ENCODE measurements around the gene PAM. TPM values are rescaled to one million over a fixed set of nuclear protein-coding genes. Genes with fewer than 3 reads are reported as not detected.

PAM gene
- total RNA-seq, 2 experiments from 2014 or later, result 63.4 to 65.8 TPM

GRCh38 chr5:102818345-102818744 is 63.2 kb downstream of the PAM start:
- CTCF ChIA-PET, result no interaction called here
- Mint-ChIP-seq H3K4me1 (ENCODE audit: low read depth) (peaks cover 24% of the 10 kb centered on the region), H3K27ac (no peak overlapping the region), H3K36me3 (ENCODE audit: low read depth) (no peaks in the 10 kb centered on the region), H3K4me3 (no peak overlapping the region), H3K9me3 (no peaks in the 10 kb centered on the region), H3K27me3 (no peaks in the 10 kb centered on the region)
- TF ChIP-seq, protein P1, sequence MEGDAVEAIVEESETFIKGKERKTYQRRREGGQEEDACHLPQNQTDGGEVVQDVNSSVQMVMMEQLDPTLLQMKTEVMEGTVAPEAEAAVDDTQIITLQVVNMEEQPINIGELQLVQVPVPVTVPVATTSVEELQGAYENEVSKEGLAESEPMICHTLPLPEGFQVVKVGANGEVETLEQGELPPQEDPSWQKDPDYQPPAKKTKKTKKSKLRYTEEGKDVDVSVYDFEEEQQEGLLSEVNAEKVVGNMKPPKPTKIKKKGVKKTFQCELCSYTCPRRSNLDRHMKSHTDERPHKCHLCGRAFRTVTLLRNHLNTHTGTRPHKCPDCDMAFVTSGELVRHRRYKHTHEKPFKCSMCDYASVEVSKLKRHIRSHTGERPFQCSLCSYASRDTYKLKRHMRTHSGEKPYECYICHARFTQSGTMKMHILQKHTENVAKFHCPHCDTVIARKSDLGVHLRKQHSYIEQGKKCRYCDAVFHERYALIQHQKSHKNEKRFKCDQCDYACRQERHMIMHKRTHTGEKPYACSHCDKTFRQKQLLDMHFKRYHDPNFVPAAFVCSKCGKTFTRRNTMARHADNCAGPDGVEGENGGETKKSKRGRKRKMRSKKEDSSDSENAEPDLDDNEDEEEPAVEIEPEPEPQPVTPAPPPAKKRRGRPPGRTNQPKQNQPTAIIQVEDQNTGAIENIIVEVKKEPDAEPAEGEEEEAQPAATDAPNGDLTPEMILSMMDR (IDR thresholded peaks at IDR 0.05), result no peak
- intact Hi-C loops (cut with micrococcal nuclease), result no loop called here
- ATAC-seq (no peak), DNase-seq (no peak)
- POLR2A ChIA-PET, result no interaction called here

DNA sequence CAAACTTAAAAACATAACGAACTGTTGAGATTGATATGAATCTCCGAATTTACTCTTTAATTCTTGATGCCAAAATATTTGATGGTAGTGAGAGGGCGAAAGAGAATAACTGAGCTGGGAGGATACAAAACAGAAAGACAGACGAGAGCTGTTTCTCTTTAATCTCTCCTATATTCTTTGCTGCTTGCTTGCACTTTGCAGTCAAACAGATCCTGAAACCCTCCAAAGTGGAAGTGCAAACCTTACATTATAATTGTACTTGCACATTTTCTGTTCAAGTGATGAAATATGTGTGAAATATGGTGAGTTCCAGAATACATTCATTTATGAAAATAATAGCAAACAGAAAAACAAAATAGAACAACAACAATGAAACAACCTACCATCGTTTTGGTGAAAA is 63.8 kb downstream of the PAM start:
- ChIA-PET POLR2A (no interaction called here), CTCF (no interaction called here)
- no peaks in the 10 kb centered on the region for H3K27me3 Mint-ChIP-seq
- no peak for ATAC-seq
- no peak for DNase-seq
- H3K36me3 Mint-ChIP-seq (ENCODE audit: low read depth), result no peaks in the 10 kb centered on the region
- no peak overlapping the region for H3K4me3 Mint-ChIP-seq
- no peak overlapping the region for H3K27ac Mint-ChIP-seq
- TF ChIP-seq, protein P1 (IDR thresholded peaks at IDR 0.05), result no peak
- H3K9me3 Mint-ChIP-seq, result no peaks in the 10 kb centered on the region
- peaks cover 27% of the 10 kb centered on the region for H3K4me1 Mint-ChIP-seq (ENCODE audit: low read depth)
- intact Hi-C loops (cut with micrococcal nuclease), result no loop called here

DNA sequence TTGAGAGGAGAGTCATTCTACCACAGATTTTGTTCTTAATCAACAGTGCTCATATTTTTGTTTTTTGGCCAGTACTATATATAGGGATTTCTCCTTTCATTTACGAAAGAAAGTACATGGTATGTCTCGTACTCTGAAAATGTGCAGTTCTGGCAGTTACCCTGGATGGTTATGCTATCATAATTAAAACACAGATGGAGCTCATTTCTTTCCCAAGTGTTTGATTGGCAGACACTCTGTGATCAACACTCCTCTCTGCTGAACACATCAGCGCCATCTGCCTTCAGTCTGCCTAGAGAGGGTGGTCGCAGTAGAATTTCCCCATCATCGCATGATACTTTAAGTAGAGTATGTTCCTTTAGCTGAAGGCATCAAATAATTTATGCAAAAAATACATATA is 64.5 kb downstream of the PAM start:
- POLR2A ChIA-PET, result no interaction called here
- peaks cover 27% of the 10 kb centered on the region for H3K4me1 Mint-ChIP-seq (ENCODE audit: low read depth)
- no peak for ATAC-seq

DNA sequence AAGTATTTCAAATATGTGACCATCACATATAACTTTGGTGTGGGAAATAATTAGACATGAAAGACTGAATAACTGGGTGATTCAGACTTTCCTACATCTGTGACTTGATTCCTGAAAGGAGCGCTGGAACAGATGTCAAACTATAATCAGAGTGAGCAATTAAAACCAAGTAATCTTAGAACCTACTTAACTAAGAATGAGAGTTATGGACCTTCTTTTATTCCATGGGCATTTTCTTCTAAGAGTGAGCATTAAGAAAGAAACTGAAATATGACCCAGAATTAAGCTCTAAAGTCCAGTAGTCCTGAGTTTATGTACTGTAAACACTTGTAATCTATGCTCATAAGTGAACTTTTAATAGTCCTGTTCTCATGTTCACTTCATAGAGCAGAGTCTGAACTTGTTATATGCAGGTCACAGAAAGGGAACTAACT is 68.4 kb downstream of the PAM start:
- H3K4me3 Mint-ChIP-seq, result no peak overlapping the region
- H3K27ac Mint-ChIP-seq, result no peak overlapping the region
- intact Hi-C loops (cut with micrococcal nuclease), result no loop called here
- ChIA-PET CTCF (no interaction called here), POLR2A (no interaction called here)
- DNase-seq, result no peak
- ATAC-seq, result no peak
- H3K4me1 Mint-ChIP-seq (ENCODE audit: low read depth), result peaks cover 21% of the 10 kb centered on the region
- H3K9me3 Mint-ChIP-seq, result no peaks in the 10 kb centered on the region
- H3K27me3 Mint-ChIP-seq, result no peaks in the 10 kb centered on the region
- TF ChIP-seq, protein P1 (IDR thresholded peaks at IDR 0.05), result no peak
- no peaks in the 10 kb centered on the region for H3K36me3 Mint-ChIP-seq (ENCODE audit: low read depth)

More for the DNA sequence above, 64.5 kb downstream of the PAM start:
- TF ChIP-seq, protein P1 (IDR thresholded peaks at IDR 0.05), result no peak
- DNase-seq, result no peak
- intact Hi-C loops (cut with micrococcal nuclease), result no loop called here
- no peaks in the 10 kb centered on the region for H3K9me3 Mint-ChIP-seq
- H3K4me3 Mint-ChIP-seq, result no peak overlapping the region
- CTCF ChIA-PET, result interaction anchor here (2.1 kb wide), 1 partner anchor 11 kb away, joined by 6 read pairs; no protein-coding TSS in a partner anchor
- no peaks in the 10 kb centered on the region for H3K27me3 Mint-ChIP-seq
- H3K36me3 Mint-ChIP-seq (ENCODE audit: low read depth), result no peaks in the 10 kb centered on the region
- no peak overlapping the region for H3K27ac Mint-ChIP-seq

DNA sequence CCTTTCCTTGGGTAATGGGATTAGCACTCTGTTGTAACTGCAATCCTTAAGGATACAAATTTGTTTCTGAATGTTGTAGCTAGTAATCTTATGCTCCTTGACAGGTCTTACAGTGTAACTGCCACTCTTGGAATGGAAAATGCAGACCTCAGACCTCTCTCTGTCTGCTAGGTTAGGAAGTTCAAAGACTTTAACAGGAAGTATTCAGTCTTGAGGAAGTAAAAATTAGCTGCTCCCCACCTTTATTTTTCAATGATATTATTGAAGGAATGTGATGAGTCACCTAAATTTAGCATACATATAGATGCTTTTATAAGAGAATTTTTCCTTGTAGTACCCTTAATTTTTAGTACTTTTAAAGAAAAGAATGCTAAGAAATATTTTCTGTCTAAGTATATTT is 71.5 kb downstream of the PAM start:
- intact Hi-C loops (cut with micrococcal nuclease), result no loop called here
- POLR2A ChIA-PET, result no interaction called here
- Mint-ChIP-seq H3K9me3 (no peaks in the 10 kb centered on the region), H3K27me3 (no peaks in the 10 kb centered on the region), H3K4me3 (no peak overlapping the region), H3K27ac (no peak overlapping the region), H3K36me3 (ENCODE audit: low read depth) (peaks cover 2% of the 10 kb centered on the region), H3K4me1 (ENCODE audit: low read depth) (peaks cover 22% of the 10 kb centered on the region)
- ATAC-seq (no peak), DNase-seq (no peak)
- CTCF ChIA-PET, result interaction anchor here (1.1 to 1.4 kb wide), 3 partner anchors 10 to 313 kb away, joined by 3 to 4 read pairs (median 3); no protein-coding TSS in a partner anchor
- TF ChIP-seq, protein P1 (IDR thresholded peaks at IDR 0.05), result no peak
